Measurements from ENCODE around the gene SYT5.

DNA sequence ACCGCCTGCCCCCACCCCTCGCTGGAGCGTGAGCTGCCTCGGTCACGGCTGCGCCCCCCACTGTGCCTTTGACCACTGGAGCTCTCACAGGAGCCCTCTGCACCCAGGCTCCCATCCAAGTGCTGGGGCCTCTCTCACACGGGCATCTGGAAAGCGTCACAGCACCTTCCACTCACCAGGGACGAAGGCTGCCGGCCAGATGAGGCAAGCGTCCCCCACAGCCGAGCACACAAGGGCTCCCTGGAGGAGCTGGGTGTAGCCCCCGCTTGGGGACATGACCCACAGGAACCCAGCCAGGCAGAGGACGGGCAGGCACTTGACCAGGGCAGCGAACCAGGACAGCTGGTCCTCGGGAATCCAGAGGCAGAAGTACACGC lies 47.9 kb upstream of the SYT5 start:
- TF ChIP-seq EZH2phosphoT487 (IDR thresholded peaks at IDR 0.05; ENCODE audit: insufficient read depth, low read depth), result no peak
- TF ChIP-seq EZH2 (IDR thresholded peaks at IDR 0.05; ENCODE audit: insufficient read depth, poor library complexity, severe bottlenecking), result no peak

Data from GM23248 (cell line).